Mononuclear cell (primary cell): ENCODE measurements around the gene ARHGAP26. TPM values are rescaled to one million over a fixed set of nuclear protein-coding genes. Genes with fewer than 3 reads are reported as not detected.

ENCODE experiments used
- H3K27me3 ChIP-seq: 2 replicates; pipeline ENCODE4 v1.6.0; 2011; ENCODE audit warnings: low read length, control low read depth; ENCODE audit not compliant: insufficient read depth
- H3K4me1 ChIP-seq: 2 replicates; pipeline ENCODE4 v1.5.1; 2011; ENCODE audit warnings: mild to moderate bottlenecking, low read length, control low read depth; ENCODE audit not compliant: insufficient read depth
- H3K4me3 ChIP-seq: 2 replicates; pipeline ENCODE4 v1.5.1; 2011; ENCODE audit warnings: mild to moderate bottlenecking, low read length, moderate library complexity
- H3K9me3 ChIP-seq: 2 replicates; pipeline ENCODE4 v1.5.1; 2011; ENCODE audit warnings: low read depth, mild to moderate bottlenecking, control low read depth, low read length
- total RNA-seq: library from RNA; depleted of rRNA; stranded (reverse); fragments of >200 nt; gene quantifications from one replicate; pipeline ENCODE4 v1.2.3, GENCODE V29; 2012

Gene ARHGAP26
- total RNA-seq, 1 donor: 53.6 TPM

GRCh38 chr5:142767911-142768310 is 2.3 kb upstream of the ARHGAP26 start:
- H3K9me3 ChIP-seq: no peaks in the 10 kb centered on the region
- H3K4me3 ChIP-seq: no peak overlapping the region
- no peaks in the 10 kb centered on the region for H3K27me3 ChIP-seq
- H3K4me1 ChIP-seq: peaks cover 31% of the 10 kb centered on the region

- no peaks in the 10 kb centered on the region for H3K27me3 ChIP-seq
- H3K4me1 ChIP-seq: peaks cover 39% of the 10 kb centered on the region
- H3K9me3 ChIP-seq: no peaks in the 10 kb centered on the region
- H3K4me3 ChIP-seq: peak overlapping the region; percentile 92
Measured at GRCh38 chr5:142769251-142769792, 855 bp upstream of the ARHGAP26 start.

- no peaks in the 10 kb centered on the region for H3K27me3 ChIP-seq
- H3K9me3 ChIP-seq: no peaks in the 10 kb centered on the region
- H3K4me3 ChIP-seq: peak overlapping the region; percentile 92
- peaks cover 45% of the 10 kb centered on the region for H3K4me1 ChIP-seq
Measured at GRCh38 chr5:142770650-142771609, 753 bp downstream of the ARHGAP26 start.

GRCh38 chr5:142771666-142772065 is 1.5 kb downstream of the ARHGAP26 start:
- no peaks in the 10 kb centered on the region for H3K27me3 ChIP-seq
- peak overlapping the region; percentile 92 for H3K4me3 ChIP-seq
- H3K9me3 ChIP-seq: no peaks in the 10 kb centered on the region
- H3K4me1 ChIP-seq: peaks cover 50% of the 10 kb centered on the region

- Histone ChIP-seq H3K4me3 (peak overlapping the region; percentile 92), H3K4me1 (peaks cover 60% of the 10 kb centered on the region), H3K9me3 (no peaks in the 10 kb centered on the region), H3K27me3 (no peaks in the 10 kb centered on the region)
Measured at GRCh38 chr5:142772446-142773293, 2.5 kb downstream of the ARHGAP26 start.

- Histone ChIP-seq H3K4me3 (no peak overlapping the region), H3K9me3 (no peaks in the 10 kb centered on the region), H3K4me1 (peaks cover 72% of the 10 kb centered on the region), H3K27me3 (no peaks in the 10 kb centered on the region)
Measured at GRCh38 chr5:142777099-142777498, 6.9 kb downstream of the ARHGAP26 start.

- H3K27me3 ChIP-seq: no peaks in the 10 kb centered on the region
- no peak overlapping the region for H3K4me3 ChIP-seq
- H3K4me1 ChIP-seq: peaks cover 72% of the 10 kb centered on the region
- H3K9me3 ChIP-seq: no peaks in the 10 kb centered on the region
Measured at GRCh38 chr5:142777850-142778249, 7.7 kb downstream of the ARHGAP26 start.

- Histone ChIP-seq H3K27me3 (no peaks in the 10 kb centered on the region), H3K4me3 (no peak overlapping the region), H3K4me1 (peaks cover 77% of the 10 kb centered on the region), H3K9me3 (no peaks in the 10 kb centered on the region)
Measured at GRCh38 chr5:142779163-142779840, 9.1 kb downstream of the ARHGAP26 start.

- Histone ChIP-seq H3K4me1 (peaks cover 87% of the 10 kb centered on the region), H3K4me3 (no peak overlapping the region), H3K9me3 (no peaks in the 10 kb centered on the region), H3K27me3 (no peaks in the 10 kb centered on the region)
Measured at GRCh38 chr5:142780871-142781270, 10.7 kb downstream of the ARHGAP26 start.

- Histone ChIP-seq H3K4me3 (no peak overlapping the region), H3K4me1 (peaks cover 82% of the 10 kb centered on the region), H3K27me3 (no peaks in the 10 kb centered on the region), H3K9me3 (no peaks in the 10 kb centered on the region)
Measured at GRCh38 chr5:142782976-142783530, 12.9 kb downstream of the ARHGAP26 start.

GRCh38 chr5:142783601-142784341 is 13.6 kb downstream of the ARHGAP26 start:
- Histone ChIP-seq H3K4me1 (peaks cover 76% of the 10 kb centered on the region), H3K9me3 (no peaks in the 10 kb centered on the region), H3K27me3 (no peaks in the 10 kb centered on the region), H3K4me3 (no peak overlapping the region)

GRCh38 chr5:142784401-142784955 is 14.3 kb downstream of the ARHGAP26 start:
- Histone ChIP-seq H3K4me1 (peaks cover 69% of the 10 kb centered on the region), H3K27me3 (no peaks in the 10 kb centered on the region), H3K4me3 (no peak overlapping the region), H3K9me3 (no peaks in the 10 kb centered on the region)

GRCh38 chr5:142785206-142785605 is 15.0 kb downstream of the ARHGAP26 start:
- Histone ChIP-seq H3K27me3 (no peaks in the 10 kb centered on the region), H3K9me3 (no peaks in the 10 kb centered on the region), H3K4me1 (peaks cover 66% of the 10 kb centered on the region), H3K4me3 (no peak overlapping the region)
